Stimulated activated CD4-positive, alpha-beta T cell treated with anti-CD3 and anti-CD28 coated beads, Interleukin-1b, Interleukin-23, amount 100 ng/mL, for 48 hours (primary cell): Measurements from ENCODE around the gene DLL1.
"Not testable (repeated sequence)": the region's sequence is repeated elsewhere in the genome, so short reads cannot be mapped to it uniquely, and the experiment has no call there.

Source experiments
- DNase-seq: peaks from one replicate; pipeline ENCODE4 v3.0.0-alpha.2; 2020

DLL1 gene

DNA sequence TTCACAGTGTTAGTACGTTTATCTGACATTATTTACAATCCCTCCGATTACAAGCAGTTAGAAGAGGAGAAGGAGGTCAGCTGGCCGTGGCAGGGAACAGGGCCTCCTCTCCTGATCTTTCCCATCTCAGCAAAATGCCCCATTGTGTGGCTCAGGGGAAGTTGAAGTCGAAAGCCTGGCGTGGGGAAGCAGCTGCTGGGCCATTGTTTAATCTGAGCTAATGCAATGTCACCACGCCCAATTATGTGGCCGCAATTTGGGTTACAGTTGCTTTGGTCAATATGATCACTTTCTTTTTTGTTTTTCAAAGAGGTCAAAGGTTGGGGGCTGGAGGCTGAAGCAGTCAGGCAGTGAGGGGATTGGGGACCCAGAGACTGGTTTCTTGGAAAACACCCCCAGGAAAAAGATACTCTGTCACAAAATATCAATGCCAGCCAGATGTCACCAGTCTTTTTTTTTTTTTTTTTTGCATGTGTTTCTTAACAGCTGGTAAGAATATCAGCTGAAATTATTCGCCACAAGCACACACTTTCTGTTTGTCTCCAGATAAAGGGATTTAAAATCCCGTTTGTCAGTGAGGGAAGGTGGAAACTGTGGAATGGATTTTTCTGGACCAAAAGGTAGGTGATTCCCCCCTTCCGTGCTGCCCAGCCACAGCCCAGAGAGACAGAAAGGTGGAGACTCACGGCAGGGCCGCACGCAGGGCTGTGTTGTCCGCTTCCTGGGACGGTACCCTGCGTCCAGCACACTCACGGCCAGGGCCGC, 24.6 kb downstream of the DLL1 start:
- no peak for DNase-seq

DNA sequence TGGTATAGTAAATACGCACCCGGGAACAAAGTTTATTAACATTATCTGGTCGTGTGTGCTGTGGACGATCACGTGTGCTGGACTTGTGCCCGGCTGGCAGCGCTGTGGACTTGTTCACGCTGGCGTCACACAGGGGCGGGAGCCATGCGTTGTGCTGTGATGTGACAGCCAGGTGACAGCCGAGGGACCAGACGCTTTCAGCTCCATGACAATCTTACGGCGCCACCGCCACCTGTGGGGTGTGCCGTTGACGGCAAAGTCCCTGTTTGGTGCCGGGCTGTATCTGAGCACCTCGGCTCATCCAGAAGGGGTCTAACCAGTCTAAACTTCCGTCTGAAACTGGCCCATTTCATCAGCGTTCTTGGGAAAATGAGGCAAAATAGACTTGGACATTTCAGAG, 25.2 kb downstream of the DLL1 start:
- no peak for DNase-seq

DNA sequence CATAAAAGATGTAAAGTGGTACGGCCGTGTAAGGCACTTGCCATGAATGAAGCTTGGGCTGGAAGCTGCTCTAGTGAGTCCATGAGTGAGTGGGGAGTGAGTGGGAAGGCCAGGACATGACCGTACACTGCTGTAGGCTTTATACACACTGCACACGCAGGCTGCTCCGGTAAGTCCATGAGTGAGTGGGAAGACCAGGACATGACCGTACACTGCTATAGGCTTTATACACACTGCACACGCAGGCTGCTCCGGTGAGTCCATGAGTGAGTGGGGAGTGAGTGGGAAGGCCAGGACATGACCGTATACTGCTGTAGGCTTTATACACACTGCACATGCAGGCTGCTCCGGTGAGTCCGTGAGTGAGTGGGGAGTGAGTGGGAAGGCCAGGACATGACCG, 26.2 kb downstream of the DLL1 start:
- not testable (repeated sequence) for DNase-seq

DNA sequence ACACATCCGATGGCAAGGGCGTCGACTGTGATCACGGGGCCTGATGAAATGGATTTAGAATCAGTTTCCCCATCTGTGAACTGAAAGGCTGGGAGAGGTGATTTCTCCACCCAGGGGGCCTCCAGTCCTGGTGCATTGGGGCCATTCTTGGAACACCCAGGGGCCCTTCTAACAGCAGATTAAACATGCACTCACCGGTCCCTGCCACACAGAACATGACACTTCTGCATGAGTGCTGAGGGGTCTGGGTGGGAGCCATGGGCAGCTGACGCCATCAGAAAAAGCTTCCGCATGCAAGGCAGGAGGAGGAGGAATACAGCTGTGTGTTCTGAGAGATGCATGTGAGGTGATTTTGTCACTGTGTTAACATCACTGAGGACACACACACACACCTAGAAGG, 26.8 kb downstream of the DLL1 start:
- no peak for DNase-seq

DNA sequence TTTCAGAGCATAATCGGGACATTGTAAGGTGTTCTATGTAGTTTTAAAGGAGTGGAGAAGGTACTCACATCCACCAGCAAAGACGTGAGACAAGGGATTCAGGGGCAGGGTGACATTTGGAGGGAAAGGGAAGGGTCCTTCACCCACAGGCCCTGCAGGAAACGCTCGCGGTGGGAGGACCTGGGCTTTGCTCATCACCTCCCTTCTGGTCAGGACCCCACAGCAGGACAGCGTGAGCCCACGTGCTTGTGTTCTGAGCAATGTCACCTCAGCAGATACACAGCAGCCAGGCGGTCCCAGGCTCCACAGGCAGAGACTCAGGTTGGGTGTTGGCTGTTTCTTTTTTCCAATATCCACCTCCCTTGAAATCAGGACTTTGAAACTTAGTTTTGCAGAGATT, 27.5 kb downstream of the DLL1 start:
- no peak for DNase-seq

DNA sequence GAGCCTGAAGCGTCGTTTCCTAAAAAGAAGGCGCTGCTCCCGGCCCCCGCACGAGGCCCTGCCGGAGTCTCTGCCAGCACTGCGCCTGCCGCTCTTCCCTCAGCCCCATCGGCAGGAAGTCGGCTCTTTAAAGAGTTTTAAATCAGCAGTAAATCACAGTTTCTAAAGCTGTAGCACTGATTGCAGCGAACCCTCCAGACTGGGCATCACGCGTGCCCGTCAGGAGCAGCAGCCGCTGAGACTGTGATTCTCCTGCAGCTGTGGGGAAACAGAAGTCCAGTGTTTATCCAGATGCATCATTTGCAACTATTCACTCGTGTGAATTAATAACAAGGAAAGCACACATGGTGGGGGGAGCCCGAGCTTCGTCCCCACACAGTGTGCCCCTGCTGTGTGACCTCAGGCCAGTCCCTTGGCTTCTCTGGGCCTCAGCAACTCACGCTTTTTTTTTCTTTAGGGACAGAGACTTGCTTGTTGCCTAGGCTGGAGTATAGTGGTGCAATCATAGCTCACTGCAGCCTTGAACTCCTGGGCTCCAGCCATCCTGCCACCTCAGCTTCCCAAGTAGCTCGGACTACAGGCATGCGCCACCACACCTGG, 28.3 kb downstream of the DLL1 start:
- DNase-seq: no peak

DNA sequence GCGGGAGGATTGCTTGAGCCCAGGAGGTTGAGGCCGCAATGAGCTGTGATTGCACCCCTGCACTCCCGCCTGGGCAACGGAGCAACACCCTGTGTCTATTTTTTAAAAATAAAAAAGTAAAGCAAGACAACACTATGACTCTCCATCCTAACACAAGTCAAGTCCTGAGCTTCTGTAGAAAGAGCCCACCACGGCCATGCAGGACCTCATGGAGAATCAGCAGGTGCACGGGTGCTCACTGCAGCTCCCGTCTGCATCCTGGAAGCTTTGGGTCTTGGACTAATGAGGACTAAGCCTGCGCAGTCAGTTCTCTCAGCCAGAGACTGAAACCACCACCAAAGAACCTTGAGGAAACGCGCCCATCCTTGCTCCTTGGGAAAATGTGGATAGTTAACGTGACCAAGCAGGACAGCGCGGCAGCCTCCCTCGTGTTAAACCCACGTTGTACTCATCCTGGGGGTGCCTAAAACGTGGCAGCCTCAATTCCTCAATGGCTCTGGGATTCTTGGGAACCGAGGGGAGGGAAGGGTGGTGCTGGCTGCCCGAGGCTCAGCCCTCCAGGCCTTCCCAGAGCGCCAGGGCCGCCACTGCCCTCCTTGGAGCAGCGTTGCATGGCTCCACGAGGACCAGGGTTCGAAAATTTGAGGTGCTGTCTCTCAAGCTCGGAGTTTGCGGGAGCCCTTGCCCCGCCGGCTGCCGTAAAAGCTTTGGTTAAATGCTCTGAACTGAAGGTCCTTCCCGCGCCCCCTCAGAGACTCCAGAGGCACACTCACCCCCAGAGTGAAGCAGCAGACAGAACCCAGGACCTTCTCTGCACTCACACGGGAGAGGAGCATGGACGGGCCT, 29.0 kb downstream of the DLL1 start:
- DNase-seq: no peak

DNA sequence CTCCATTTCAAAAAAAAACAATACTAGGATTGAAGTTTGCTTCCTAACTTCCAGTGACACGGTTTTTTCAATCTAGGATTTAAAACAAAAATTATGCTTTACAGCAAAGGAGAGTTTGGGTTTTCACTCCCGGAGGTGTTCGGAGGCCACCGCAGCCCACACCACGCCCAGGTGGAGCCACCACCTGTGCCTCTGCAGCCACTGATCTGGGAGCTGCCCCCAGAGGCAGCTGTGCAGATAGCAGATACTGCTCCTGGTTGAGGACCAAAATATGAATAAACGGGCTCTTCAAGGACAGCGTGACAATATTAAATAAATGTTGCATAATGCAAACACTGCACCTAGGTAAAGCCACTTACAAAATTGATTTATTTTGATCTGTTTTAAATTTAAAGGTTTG, 30.2 kb downstream of the DLL1 start:
- DNase-seq: no peak

DNA sequence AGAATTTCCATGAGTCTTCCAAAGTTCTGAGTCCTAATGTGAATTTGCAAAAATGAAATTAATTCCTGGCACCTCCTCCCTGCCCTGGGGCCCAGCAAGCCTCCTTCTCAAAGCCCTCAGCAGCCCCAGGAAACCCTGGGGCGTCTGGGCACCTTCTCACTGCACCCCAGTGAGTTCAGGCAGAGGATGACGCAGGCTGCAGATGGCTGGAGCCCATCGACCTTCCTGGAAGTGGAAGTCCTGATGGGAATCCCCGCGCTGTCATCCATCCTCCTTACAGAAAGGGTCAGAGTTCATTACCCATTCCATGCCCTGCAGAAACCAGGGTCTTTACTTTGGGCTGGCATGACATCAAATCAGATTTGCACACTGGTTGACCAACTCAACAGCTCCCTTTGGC, 31.6 kb downstream of the DLL1 start:
- no peak for DNase-seq

DNA sequence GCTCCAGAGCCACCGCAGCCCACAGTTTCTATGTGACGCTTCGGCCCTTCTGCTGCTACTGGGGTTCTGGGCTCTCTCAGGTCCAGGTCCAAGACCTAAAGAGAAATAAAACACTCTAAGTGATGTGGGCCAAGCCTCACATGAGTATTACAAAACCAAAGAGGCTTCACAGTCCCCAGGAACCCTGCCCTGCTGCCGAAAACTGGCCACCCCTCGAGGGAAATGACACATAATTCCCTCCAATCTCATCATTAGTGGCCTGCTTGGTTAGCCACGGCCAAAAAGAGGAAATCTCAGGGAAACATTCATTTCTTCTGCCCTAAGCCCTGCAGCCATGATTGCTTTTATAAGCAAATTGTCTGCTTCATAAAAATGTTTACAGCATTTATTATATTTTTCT, 32.5 kb downstream of the DLL1 start:
- no peak for DNase-seq

DNA sequence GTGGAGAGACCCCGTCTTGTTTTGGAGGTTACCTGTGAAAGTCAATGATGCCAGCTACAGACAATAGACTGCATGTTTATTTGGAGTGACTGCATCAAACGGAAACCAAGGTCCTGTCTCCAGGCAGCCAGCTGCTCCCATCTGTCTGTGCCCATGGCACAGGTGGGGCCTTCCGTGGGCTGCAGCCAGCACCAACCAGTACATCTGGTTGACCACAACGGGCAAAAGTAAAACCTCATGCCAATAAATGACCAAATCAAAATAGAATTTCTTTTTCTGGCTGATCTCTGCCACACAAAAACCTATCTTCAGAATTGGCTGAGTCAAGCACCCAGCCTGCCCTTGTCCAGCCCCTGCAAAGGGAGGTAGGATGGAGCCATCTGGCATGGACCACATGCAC, 33.5 kb downstream of the DLL1 start:
- DNase-seq: no peak

DNA sequence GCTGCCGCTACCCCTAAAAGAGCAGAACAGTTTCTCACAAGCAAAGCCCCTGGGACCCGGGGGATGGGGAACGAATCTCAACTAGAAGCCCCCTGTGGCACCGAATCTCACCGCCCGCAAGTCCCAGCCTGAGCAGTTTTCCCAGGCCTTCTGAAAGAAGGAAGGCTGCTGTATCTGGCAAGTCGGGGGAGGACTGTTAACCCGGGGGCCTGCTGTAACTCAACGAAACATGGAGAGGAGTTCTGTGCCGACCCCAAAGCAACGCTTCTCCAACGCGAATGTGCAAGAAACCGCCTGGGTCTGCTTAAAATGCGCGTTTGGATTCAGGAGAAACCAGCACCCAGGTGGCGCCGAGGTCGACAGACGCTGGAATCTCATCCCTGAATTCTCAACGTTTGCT, 34.2 kb downstream of the DLL1 start:
- no peak for DNase-seq

DNA sequence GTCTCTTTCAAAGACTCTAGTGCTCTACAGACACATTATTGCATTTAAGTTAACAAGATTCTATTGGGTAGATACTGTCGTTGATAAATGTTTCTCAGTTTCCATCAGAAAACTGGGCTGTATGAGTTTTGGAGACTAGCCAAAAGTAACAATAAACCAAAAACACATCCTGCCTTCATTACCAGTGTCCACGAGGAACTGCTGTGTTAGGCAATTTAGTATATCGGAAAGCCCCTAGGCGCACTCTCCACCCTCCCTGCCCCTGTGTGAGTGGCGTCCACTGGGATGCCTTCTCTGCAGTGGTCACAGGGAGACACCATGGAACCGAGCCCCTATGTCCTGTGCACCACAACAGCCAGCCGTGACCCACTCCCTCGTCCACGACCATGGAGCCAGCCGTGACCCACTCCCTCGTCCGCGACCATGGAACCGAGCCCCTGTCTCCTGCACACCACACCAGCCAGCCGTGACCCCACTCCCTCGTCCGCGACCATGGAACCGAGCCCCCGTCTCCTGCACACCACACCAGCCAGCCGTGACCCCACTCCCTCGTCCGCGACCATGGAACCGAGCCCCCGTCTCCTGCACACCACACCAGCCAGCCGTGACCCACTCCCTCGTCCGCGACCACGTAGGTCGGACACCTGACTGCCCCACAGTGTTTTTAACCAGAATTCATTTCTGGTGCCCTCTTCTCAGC, 35.3 kb downstream of the DLL1 start:
- DNase-seq: no peak

DNA sequence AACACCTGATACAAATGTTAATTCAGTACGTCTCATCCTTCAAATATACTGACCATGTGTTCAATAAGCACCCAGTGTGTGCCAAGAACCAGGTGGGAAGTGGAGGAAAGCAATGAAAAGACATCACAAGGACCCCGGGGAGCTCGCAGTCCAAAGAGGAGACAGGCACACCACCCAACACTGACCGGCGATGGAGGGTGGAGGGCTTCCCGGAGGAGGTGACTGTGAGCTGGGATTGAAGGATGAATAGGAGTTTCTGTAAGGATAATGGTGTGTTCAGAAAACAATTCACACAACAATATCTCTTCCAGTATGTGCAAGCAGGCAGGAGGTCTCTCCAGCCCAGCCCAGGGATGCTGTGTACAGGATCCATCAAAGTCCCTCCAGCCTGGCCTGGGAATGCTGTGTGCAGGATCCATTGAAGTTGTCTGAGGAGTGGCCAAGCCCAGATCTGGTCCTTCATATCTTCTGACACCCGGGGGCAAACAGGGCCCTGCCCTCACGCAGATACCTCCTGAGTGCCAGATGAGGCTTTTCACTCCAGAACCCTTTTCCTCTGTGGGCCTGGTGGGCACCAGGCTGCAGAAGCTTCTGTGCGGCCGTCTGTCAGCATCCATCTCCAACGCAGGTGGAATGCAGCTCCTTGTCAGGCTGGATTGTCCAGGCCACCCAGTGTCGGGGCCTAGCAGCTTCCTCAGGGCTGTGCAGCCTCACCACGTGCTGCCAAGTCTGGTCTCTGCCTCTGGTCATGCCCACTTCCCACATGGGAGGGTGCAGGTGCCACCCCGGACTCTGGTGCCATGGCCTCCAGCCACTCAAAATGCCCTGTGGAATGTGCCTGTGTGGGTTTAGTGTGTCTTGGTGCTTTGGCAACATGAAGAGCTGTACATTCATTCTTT, 36.3 kb downstream of the DLL1 start:
- DNase-seq: no peak

DNA sequence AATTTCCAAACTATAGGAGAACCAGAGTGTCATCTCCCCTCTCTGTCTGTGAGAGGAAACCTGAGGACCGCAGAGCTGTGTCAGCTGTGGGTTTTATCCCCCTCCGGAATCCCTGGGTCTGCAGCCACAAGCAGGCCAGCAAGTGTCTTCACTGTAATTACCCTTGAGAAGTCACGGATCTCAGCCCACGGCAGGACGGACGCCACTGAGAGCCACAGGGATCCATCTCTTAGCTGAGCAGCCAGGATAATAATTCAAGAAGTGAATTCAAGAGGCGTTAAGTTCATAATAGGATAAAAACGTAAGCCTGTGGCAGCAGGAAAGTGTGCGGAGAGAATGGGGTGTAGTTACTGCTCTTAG, 37.0 kb downstream of the DLL1 start:
- DNase-seq: no peak

DNA sequence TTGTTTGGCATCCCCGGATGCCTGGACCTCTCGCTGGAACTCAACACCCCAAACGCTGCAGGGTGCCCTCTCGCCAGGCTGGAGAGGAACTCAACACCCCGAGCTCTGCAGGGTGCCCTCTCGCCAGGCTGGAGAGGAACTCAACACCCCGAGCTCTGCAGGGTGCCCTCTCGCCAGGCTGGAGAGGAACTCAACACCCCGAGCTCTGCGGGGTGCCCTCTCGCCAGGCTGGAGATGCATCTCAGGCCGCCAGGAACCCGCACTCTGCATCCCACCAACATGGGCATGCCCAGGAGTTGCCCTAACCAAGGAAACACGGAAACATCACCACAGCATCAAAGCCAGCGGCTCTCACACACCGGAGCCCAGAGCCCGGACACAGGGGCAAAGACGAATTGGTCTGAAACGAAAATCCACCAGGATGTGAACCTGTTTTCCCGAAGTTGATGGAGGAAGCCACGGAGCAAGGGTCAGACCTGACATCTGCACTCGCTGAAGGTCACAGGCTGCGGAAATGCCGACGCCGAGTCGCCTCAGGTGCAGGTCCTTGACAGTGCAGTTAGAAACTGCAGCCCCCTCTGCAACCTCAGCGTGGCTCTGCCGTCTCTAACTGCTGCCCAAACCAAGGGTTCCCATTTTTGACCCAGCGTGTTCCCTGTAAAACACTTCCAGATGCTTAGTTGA, 37.5 kb downstream of the DLL1 start:
- DNase-seq: no peak

DNA sequence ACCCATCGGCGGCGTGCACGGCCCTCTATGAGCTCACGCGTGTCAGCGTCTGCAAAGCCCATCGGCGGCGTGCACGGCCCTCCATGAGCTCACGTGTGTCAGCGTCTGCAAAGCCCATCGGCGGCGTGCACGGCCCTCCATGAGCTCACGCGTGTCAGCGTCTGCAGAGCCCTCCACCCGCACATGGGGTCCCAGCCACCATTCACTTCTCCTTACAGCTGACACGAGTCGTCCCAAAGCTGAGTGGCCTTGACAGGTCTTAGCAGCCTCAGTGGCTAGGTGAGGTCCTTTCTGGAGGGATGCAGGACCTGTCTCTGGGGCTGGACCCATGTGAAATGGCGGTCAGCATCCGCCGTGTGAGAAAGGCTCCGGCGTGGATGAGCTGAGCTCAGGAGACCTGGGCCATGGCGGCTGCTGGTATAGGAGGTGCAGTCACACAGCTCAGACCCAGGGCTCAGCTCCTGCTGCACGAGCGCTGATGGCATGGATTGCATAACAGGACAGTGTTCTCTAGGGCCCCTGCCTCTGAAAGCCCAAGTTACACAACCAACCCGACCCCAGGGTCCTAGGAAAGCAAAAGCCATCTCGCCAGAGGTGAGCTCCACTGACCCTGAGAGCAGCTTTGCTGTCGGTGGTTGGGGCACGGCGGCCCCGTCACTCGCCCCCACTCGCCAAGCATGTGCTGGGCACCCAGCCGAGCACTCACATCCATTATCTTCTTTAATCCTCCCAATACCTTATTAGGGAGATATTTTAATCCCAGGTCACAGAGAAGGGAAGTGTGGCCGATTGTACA, 38.9 kb downstream of the DLL1 start:
- DNase-seq: no peak

DNA sequence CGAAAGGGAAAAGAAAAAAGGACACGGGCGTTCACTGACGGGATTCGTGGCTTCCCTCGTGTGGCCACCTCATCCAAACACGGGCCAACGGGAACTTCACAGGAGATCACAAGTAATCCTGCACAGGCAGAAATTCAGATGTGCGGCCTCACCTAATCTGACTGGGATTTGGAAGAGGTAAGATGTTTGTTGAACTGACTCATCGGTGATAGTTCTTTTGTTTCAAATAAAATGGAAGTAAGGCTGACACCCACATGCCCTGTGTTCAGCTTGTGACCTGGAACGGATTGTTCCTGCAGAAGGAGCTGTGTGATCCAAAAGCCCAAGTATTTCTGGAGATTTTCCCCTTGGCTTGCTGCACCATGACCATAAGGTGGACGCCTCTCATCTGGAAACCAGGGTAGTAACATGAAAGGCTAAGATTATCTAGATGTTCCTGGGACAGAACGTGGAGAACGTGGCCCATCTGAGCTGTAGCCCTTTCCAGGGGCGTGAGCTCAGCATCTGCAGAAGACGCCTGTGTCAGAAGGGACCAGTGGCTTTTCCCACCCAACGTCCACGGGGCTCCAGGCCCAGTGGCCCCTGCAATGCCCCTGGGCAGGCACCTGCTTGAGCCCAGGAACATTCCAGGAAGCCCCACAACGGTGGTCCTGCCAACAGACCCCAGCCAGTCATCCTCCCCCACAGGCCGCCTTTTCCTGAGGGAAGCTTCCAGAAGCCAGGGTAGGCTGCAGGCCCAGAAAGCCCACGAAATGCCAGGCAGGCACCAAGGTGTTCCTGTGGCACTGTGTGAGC, 39.7 kb downstream of the DLL1 start:
- DNase-seq: no peak

DNA sequence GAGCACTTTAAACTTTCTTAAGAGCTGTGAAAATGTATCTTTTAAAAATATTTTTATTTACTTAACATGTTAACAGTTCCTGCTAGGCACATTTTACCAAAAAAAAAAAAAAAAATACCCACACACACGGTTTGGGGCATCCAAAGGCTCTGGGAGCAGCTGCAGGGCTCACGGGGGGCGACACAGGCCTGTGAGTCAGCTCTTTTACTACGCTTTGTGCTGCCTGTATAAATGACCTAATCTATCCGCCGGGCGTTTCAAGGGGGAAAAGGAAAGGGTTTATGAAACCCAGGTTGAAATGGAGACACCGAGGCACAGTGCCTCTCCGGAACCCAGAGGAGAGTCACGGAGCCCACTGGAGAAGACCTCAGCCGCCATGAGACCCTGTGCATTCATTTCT, 40.4 kb downstream of the DLL1 start:
- DNase-seq: no peak

DNA sequence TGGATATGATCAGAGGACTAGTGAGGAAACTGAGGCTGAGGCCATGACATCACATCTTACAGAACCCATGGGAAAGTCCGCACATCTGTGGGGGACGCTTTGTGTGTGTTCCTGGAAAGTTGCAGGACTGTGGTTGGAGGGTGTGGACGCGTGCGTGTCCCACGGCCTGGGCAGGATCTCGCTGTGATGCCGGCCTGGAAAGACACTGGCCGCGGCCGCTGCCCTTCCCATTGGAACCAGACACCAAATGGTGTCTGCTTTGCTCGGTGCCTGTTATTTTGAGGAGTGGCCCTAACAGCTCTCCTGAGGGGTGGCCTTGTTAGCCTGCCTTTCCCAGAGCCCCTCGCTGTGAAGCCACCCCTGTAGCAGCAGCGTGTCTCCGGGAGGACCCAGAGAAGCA, 41.1 kb downstream of the DLL1 start:
- DNase-seq: no peak
